ENCODE results near the gene GPR146. TPM values are rescaled to one million over a fixed set of nuclear protein-coding genes. Genes with fewer than 3 reads are reported as not detected.

The GPR146 gene
- total and polyA plus RNA-seq, 8 donors = 2.0 to 14.6 (median 7.9) TPM

DNA sequence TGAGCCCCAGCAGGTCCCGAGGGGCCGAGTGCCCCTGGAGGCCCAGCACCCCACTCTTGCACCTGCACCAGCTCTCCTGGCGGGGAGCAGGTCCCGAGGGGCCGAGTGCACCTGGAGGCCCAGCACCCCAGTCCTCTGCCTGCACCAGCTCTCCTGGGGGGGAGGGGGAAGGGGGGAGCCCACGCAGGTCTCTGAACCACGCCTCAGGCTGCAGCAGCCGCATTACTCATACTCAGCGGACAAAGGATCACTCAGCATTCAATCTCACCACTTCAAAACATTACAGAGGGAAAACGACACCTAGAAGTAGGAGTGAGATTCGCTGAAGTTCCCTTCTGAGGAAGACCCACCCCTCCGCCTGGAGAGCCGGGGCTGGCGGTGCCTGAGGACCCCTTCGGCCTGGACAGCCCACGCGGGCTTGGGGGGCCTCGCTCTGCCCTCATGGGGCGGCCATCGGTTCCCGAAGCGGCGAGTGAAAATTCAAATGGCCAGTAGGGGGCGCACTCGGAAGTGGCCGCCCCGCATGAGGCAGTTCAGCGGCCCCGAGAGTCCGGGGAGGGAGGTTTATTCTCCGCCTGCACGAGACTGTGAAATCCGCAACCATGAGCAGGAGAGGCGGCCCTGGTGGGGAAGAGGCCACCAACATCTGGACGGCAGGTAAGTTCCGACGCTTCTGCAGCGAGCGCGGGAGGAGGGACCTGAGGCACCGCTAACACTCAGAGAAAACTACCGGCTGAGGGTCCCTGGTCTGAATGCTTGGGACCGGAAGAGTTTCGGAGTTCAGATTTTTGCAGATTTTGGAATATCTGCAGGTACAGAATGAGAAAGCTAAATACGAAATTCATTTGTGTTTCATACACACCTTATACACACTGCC, 42.5 kb downstream of the GPR146 start:
- TF ChIP-seq, protein P1, sequence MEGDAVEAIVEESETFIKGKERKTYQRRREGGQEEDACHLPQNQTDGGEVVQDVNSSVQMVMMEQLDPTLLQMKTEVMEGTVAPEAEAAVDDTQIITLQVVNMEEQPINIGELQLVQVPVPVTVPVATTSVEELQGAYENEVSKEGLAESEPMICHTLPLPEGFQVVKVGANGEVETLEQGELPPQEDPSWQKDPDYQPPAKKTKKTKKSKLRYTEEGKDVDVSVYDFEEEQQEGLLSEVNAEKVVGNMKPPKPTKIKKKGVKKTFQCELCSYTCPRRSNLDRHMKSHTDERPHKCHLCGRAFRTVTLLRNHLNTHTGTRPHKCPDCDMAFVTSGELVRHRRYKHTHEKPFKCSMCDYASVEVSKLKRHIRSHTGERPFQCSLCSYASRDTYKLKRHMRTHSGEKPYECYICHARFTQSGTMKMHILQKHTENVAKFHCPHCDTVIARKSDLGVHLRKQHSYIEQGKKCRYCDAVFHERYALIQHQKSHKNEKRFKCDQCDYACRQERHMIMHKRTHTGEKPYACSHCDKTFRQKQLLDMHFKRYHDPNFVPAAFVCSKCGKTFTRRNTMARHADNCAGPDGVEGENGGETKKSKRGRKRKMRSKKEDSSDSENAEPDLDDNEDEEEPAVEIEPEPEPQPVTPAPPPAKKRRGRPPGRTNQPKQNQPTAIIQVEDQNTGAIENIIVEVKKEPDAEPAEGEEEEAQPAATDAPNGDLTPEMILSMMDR (IDR thresholded peaks at IDR 0.05) = peak in 5 of 7 experiments; percentile 63 to 98 (median 82)
- TF ChIP-seq POLR2A (IDR thresholded peaks at IDR 0.05) = no peak
- 7 to 12% (median 8%) methylated on average over 29 to 45 of the region's 45 CpGs for WGBS, 5 donors
- H3K4me3 ChIP-seq = peak overlapping the region; percentile 40 to 53 (median 48)

DNA sequence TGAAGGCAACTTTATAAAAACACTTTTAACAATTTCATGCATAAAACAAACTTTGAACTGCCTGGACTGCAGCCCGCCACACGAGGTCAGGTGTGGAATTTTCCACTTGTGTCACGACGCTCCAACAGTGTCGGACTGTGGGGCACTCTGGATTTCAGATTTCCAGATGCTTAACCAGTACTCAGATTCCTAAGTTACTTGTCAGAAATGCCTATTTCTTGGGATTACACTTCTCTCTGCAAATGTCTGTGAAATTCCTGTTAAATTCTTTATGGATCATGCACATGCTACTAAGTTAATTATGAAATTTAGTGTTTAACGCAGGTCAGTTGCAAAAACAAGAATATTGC, 43.1 kb downstream of the GPR146 start:
- Histone ChIP-seq H3K9me3 (no peaks in the 10 kb centered on the region), H3K27me3 (no peaks in the 10 kb centered on the region), H3K27ac (peak overlapping the region in 4 of 5 donors; percentile 75 to 84 (median 80)), H3K36me3 (peaks cover 0 to 16% (median 11%) of the 10 kb centered on the region in 4 donors), H3K4me1 (peaks cover 33 to 98% (median 74%) of the 10 kb centered on the region in 4 donors), H3K4me3 (peak overlapping the region; percentile 40 to 53 (median 48))
- no peak for TF ChIP-seq EP300 (IDR thresholded peaks at IDR 0.05)
- TF ChIP-seq POLR2A (IDR thresholded peaks at IDR 0.05) = no peak
- TF ChIP-seq POLR2AphosphoS5 (IDR thresholded peaks at IDR 0.05) = no peak
- TF ChIP-seq, protein P1 (IDR thresholded peaks at IDR 0.05) = no peak
- WGBS, 5 donors = 13 to 40% (median 25%) methylated on average over 6 of the region's 6 CpGs
- no peak for DNase-seq
- intact Hi-C loops (cut with DNase I; ENCODE audit: low total_unique reads) = no loop called here

More for the DNA sequence above, 42.5 kb downstream of the GPR146 start:
- Histone ChIP-seq H3K27me3 (no peaks in the 10 kb centered on the region), H3K4me1 (peaks cover 36 to 99% (median 75%) of the 10 kb centered on the region in 4 donors), H3K36me3 (peaks cover 0 to 10% (median 5%) of the 10 kb centered on the region in 4 donors), H3K27ac (peak overlapping the region; percentile 75 to 84 (median 79)), H3K9me3 (no peaks in the 10 kb centered on the region)
- DNase-seq = peak; percentile 81 to 88
- intact Hi-C loops (cut with DNase I; ENCODE audit: low total_unique reads) = no loop called here

DNA sequence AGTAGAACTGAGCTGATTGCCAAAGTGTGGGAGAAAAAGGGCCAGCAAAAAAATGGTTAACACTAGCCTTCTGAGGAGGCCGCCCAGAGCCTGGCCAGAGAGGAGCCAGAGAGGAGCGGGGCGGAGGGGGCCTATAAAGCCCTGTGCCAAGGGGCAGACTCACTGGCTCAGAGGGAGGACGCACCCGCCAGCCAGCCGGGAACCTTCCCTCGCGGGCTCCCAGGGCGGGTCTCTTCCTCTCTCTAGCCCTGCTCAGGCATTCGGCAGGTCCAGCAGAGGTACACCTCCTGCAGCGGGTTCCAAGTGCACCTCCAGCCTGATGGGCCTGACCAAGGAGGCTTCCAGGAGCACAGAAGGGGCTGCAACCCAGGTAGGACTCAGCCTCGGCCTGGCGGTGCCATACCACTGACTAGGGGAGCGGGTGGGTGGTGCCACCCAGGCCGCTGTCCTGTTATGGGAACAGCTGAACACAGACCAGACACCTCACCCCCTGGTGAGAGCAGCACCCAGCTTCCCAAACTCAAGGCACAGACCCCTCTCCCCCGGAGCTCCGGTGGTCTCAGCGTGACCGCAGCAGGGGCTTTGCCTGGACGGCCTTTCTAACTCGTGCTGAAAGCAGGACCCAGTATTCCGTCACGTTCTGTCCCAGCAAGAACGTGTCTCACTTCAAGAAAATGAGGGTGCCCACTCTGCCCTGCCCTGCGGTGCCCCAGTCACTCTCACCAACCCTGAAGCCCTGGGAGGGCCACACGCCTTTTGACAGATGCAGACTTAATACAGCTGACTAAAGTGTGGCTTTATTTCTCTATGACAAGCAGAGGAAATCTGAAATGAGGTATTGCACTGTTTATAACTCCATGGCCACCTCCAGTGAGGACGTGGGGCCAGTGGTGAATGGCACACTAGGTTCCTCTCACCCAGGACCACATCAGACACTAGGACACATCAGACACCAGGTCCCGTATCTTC, 43.9 kb downstream of the GPR146 start, which contains the start of gene GPER1:
GPER1 (plus strand) TSS at position 162 of the 969 bp plus-strand sequence. CDS start 3,616 bp downstream, outside the sequence.
- H3K4me1 ChIP-seq = peaks cover 38 to 98% (median 74%) of the 10 kb centered on the region in 4 donors
- peaks cover 0 to 24% (median 19%) of the 10 kb centered on the region in 4 donors for H3K36me3 ChIP-seq
- intact Hi-C loops (cut with DNase I; ENCODE audit: low total_unique reads) = no loop called here
- peak; percentile 80 to 88 for DNase-seq
- H3K9me3 ChIP-seq = no peaks in the 10 kb centered on the region
- H3K27me3 ChIP-seq = no peaks in the 10 kb centered on the region
- H3K4me3 ChIP-seq = peak within 1 kb of the TSS; percentile 40 to 53 (median 48)
- H3K27ac ChIP-seq = peak within 1 kb of the TSS; percentile 75 to 84 (median 79)
- TF ChIP-seq POLR2A (IDR thresholded peaks at IDR 0.05) (peak in 2 of 4 donors; percentile 52 to 86), POLR2AphosphoS5 (IDR thresholded peaks at IDR 0.05) (peak; percentile 28 to 80 (median 76)), EP300 (IDR thresholded peaks at IDR 0.05) (no peak)
- TF ChIP-seq, protein P1 (IDR thresholded peaks at IDR 0.05) = peak in 1 of 7 experiments; percentile 21
- WGBS, 5 donors = 15 to 33% (median 26%) methylated on average over 12 to 28 of the region's 28 CpGs

DNA sequence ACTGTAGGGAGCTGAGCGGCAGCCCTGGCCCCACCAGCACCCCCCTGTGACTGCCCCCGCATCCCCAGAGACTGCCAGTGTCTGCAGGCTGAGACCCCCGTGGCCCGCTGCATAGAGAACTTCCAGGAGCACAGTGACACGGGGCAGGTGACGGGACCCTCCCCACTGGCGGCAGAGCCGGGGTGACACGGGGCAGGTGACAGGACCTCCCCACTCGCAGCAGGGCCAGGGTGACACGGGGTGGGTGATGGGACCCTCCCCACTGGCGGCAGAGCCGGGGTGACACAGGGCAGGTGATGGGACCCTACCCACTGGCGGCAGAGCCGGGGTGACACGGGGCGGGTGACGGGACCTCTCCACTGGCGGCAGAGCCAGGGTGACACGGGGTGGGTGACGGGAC, 45.9 kb downstream of the GPR146 start:
- H3K27me3 ChIP-seq = no peaks in the 10 kb centered on the region
- WGBS, 5 donors = 57 to 85% (median 64%) methylated on average over 10 to 21 of the region's 21 CpGs
- DNase-seq = no peak
- H3K4me3 ChIP-seq = peak overlapping the region; percentile 0 to 17 (median 12)
- H3K36me3 ChIP-seq = peaks cover 0 to 34% (median 25%) of the 10 kb centered on the region in 4 donors
- peak overlapping the region in 4 of 5 donors; percentile 30 to 84 (median 76) for H3K27ac ChIP-seq
- intact Hi-C loops (cut with DNase I; ENCODE audit: low total_unique reads) = no loop called here
- peaks cover 39 to 98% (median 73%) of the 10 kb centered on the region in 4 donors for H3K4me1 ChIP-seq
- no peak for TF ChIP-seq POLR2A (IDR thresholded peaks at IDR 0.05)
- TF ChIP-seq EP300 (IDR thresholded peaks at IDR 0.05) = no peak
- TF ChIP-seq POLR2AphosphoS5 (IDR thresholded peaks at IDR 0.05) = no peak
- TF ChIP-seq, protein P1 (IDR thresholded peaks at IDR 0.05) = no peak
- H3K9me3 ChIP-seq = no peaks in the 10 kb centered on the region

Data from stomach (tissue), 9 donors.